ENCODE measurements around the gene ZNF469.

DNA sequence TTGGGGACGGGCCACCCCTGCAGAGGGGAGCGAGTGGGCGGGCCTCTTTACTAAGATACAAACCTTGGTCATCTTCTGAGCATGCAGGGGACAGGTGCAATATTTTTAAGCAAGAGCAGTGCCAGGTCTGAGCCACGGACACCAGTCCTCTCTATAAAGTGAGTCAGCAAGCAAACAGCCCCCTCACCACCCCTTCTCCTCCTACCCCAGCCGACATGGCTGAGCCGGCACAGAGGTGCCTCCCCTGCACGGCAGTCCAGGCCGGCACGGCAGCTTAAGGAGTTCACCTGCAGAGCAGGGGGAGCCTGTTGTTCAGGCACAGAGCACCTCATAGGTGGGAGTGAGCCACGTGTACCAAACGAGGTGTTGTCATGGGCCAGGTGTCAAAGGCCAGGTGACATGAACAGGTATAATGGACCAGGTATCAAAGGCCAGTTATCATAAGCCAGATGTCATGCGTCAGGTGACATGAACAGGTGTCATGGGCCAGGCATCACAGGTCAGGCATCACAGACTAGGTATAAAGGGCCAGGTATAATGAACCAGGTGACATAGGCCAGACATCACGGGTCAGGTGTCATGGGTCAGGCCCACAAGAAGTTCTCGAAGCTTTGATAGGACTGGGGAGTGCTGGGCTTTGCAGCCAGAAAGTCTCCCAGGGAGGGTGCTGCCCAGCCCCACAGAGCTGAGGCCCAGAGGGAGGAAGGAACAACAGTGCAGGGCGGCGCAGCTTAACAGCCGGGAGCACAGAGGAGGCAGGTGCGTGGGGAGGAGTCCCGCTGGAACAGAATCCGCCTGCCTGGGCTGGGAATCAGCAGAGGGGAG is 42.6 kb upstream of the ZNF469 start:
- TF ChIP-seq POLR2A (IDR thresholded peaks at IDR 0.05; ENCODE audit: low read depth, low read length) (no peak), TAF1 (IDR thresholded peaks at IDR 0.05; ENCODE audit: borderline replicate concordance, low read depth, low read length) (no peak)

Data from GM12892 (cell line).